ENCODE data around the gene ERCC1.

DNA sequence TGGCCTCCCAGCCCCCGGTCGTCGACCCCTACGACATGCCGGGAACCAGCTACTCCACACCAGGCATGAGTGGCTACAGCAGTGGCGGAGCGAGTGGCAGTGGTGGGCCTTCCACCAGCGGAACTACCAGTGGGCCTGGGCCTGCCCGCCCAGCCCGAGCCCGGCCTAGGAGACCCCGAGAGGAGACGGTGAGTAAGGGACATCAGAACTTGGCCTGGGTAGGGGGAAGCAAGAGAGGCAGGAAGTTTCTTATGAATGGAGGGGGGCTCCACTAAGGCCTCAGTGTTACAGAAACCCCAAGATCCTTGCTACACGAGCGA, 47.0 kb upstream of the ERCC1 start:
- TF ChIP-seq, protein P1, sequence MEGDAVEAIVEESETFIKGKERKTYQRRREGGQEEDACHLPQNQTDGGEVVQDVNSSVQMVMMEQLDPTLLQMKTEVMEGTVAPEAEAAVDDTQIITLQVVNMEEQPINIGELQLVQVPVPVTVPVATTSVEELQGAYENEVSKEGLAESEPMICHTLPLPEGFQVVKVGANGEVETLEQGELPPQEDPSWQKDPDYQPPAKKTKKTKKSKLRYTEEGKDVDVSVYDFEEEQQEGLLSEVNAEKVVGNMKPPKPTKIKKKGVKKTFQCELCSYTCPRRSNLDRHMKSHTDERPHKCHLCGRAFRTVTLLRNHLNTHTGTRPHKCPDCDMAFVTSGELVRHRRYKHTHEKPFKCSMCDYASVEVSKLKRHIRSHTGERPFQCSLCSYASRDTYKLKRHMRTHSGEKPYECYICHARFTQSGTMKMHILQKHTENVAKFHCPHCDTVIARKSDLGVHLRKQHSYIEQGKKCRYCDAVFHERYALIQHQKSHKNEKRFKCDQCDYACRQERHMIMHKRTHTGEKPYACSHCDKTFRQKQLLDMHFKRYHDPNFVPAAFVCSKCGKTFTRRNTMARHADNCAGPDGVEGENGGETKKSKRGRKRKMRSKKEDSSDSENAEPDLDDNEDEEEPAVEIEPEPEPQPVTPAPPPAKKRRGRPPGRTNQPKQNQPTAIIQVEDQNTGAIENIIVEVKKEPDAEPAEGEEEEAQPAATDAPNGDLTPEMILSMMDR (IDR thresholded peaks at IDR 0.05; ENCODE audit: insufficient read depth, low read depth, low read length), result no peak
- TF ChIP-seq EZH2 (IDR thresholded peaks at IDR 0.05; ENCODE audit: insufficient read depth, low read length), result no peak
